Activated CD4-positive, alpha-beta T cell treated with anti-CD3 and anti-CD28 coated beads, Interleukin-2, amount 10 ng/mL, durations not matched to agents 7 days and 5 days (primary cell): Measurements from ENCODE around the gene ZXDC. TPM values are rescaled to one million over a fixed set of nuclear protein-coding genes. Genes with fewer than 3 reads are reported as not detected.
A peak's percentile ranks its signal among the peaks of the same experiment; 100 is the strongest.

Source experiments
- CTCF ChIA-PET: fragments of 350-600 bp; sonication (Branson Sonifier 250); formaldehyde crosslinking; loops from one replicate; lab custom pipeline; 2021; ENCODE audit warnings: antibody characterized with exemption; lab: Charles Lee
- POLR2A ChIA-PET: fragments of 350-600 bp; sonication (Branson Sonifier 250); formaldehyde crosslinking; loops from one replicate; lab custom pipeline; 2021; ENCODE audit warnings: antibody characterized with exemption; lab: Charles Lee
- DNase-seq: peaks from one replicate; pipeline ENCODE4 v3.0.0-alpha.2; 2020
- H3K27ac Mint-ChIP-seq: one replicate; pipeline ENCODE4 v1.8.0; 2021; ENCODE audit warnings: mild to moderate bottlenecking, moderate library complexity, mixed read lengths
- H3K27me3 Mint-ChIP-seq: one replicate; pipeline ENCODE4 v1.8.0; 2021; ENCODE audit warnings: mixed read lengths
- H3K36me3 Mint-ChIP-seq: one replicate; pipeline ENCODE4 v1.8.0; 2021; ENCODE audit warnings: low read depth, mixed read lengths
- H3K4me1 Mint-ChIP-seq: one replicate; pipeline ENCODE4 v1.8.0; 2021; ENCODE audit warnings: mixed read lengths
- H3K4me3 Mint-ChIP-seq: one replicate; pipeline ENCODE4 v1.8.0; 2021; ENCODE audit warnings: mild to moderate bottlenecking, moderate library complexity, mixed read lengths
- H3K9me3 Mint-ChIP-seq: one replicate; pipeline ENCODE4 v1.8.0; 2021; ENCODE audit warnings: mixed read lengths
- total RNA-seq, 2 experiments: library from RNA; stranded (reverse); gene quantifications; one replicate each; pipeline ENCODE4 v1.2.3, GENCODE V29; 2021

The ZXDC gene
- total RNA-seq, 2 experiments from 2014 or later = 27.8 to 28.2 TPM

- no peak overlapping the region for H3K27ac Mint-ChIP-seq
Measured at GRCh38 chr3:126482503-126483255, 7.0 kb upstream of the ZXDC start.

GRCh38 chr3:126481808-126482502, 6.3 kb upstream of the ZXDC start:
- DNase-seq = no peak
- H3K27me3 Mint-ChIP-seq = no peaks in the 10 kb centered on the region
- ChIA-PET POLR2A (no interaction called here), CTCF (no interaction called here)
- no peak overlapping the region for H3K4me3 Mint-ChIP-seq
- no peaks in the 10 kb centered on the region for H3K9me3 Mint-ChIP-seq
- H3K36me3 Mint-ChIP-seq = no peaks in the 10 kb centered on the region
- no peak overlapping the region for H3K27ac Mint-ChIP-seq
- H3K4me1 Mint-ChIP-seq = peaks cover 12% of the 10 kb centered on the region

More at GRCh38 chr3:126482503-126483255, 7.0 kb upstream of the ZXDC start:
- Mint-ChIP-seq H3K4me3 (no peak overlapping the region), H3K27me3 (no peaks in the 10 kb centered on the region), H3K36me3 (no peaks in the 10 kb centered on the region), H3K4me1 (peaks cover 17% of the 10 kb centered on the region), H3K9me3 (no peaks in the 10 kb centered on the region)
- POLR2A ChIA-PET = no interaction called here
- CTCF ChIA-PET = interaction anchor here (0.6 kb wide), 1 partner anchor 841 kb away, joined by 3 read pairs; no protein-coding TSS in a partner anchor
- DNase-seq = no peak

- POLR2A ChIA-PET = no interaction called here
- H3K27ac Mint-ChIP-seq = no peak overlapping the region
- CTCF ChIA-PET = no interaction called here
- H3K27me3 Mint-ChIP-seq = no peaks in the 10 kb centered on the region
- no peak overlapping the region for H3K4me3 Mint-ChIP-seq
- no peak for DNase-seq
- no peaks in the 10 kb centered on the region for H3K36me3 Mint-ChIP-seq
- H3K9me3 Mint-ChIP-seq = no peaks in the 10 kb centered on the region
- H3K4me1 Mint-ChIP-seq = peaks cover 9% of the 10 kb centered on the region
Measured at GRCh38 chr3:126480861-126481260, 5.2 kb upstream of the ZXDC start.

DNA sequence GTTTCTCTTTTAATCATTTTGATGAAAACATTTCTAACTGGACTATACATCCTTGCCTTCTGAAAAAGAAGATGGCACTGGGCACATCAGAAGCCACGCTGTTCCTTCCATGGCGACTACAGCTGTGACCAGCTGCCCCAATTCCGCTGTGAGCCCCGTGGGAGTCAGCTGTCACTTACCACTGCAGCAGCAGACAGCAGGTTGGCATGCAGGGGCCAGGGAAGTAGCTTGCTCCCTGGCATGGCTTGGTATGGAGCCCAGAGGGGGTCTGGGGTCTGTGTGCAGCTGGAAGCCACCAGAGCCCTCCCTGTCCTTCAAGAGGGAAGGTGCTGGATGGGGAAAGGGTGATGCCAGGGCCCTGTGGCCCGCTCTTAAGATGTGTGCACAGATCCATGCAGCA, 4.5 kb upstream of the ZXDC start:
- no peaks in the 10 kb centered on the region for H3K27me3 Mint-ChIP-seq
- H3K4me3 Mint-ChIP-seq = no peak overlapping the region
- ChIA-PET POLR2A (no interaction called here), CTCF (no interaction called here)
- no peak for DNase-seq
- H3K36me3 Mint-ChIP-seq = no peaks in the 10 kb centered on the region
- no peak overlapping the region for H3K27ac Mint-ChIP-seq
- peaks cover 6% of the 10 kb centered on the region for H3K4me1 Mint-ChIP-seq
- H3K9me3 Mint-ChIP-seq = no peaks in the 10 kb centered on the region

DNA sequence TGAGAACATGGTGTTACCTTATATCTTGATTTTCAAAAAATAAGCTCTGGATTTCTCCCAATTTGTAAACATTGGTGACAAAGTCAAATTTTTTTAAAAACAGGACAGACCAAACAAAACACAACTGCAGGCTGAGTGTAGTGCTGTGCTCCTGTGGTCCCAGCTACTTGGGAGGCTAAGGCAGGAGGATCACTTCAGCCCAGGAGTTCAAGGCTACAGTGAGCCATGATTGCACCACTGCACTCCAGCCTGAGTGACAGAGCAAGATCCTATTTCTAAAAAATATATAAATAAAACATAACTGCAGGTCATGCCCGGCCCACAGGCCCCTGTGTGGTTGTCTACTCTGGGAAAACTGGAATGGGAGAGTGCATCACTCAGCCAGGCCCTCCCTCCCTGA, 4.0 kb upstream of the ZXDC start:
- CTCF ChIA-PET = interaction anchor here (0.7 kb wide), 1 partner anchor 33 kb away, joined by 3 read pairs; no protein-coding TSS in a partner anchor

GRCh38 chr3:126478581-126479310, 3.1 kb upstream of the ZXDC start:
- CTCF ChIA-PET = no interaction called here
- H3K9me3 Mint-ChIP-seq = no peaks in the 10 kb centered on the region
- peak overlapping the region; percentile 19 for H3K27ac Mint-ChIP-seq
- no peak overlapping the region for H3K4me3 Mint-ChIP-seq
- POLR2A ChIA-PET = no interaction called here
- H3K27me3 Mint-ChIP-seq = no peaks in the 10 kb centered on the region
- peaks cover 16% of the 10 kb centered on the region for H3K4me1 Mint-ChIP-seq
- H3K36me3 Mint-ChIP-seq = peaks cover 4% of the 10 kb centered on the region
- no peak for DNase-seq

More for the DNA sequence above, 4.0 kb upstream of the ZXDC start:
- H3K9me3 Mint-ChIP-seq = no peaks in the 10 kb centered on the region
- no peak overlapping the region for H3K27ac Mint-ChIP-seq
- peaks cover 8% of the 10 kb centered on the region for H3K4me1 Mint-ChIP-seq
- no peaks in the 10 kb centered on the region for H3K36me3 Mint-ChIP-seq
- POLR2A ChIA-PET = no interaction called here
- no peak for DNase-seq
- no peak overlapping the region for H3K4me3 Mint-ChIP-seq
- H3K27me3 Mint-ChIP-seq = no peaks in the 10 kb centered on the region

- Mint-ChIP-seq H3K4me1 (peaks cover 34% of the 10 kb centered on the region), H3K9me3 (no peaks in the 10 kb centered on the region), H3K4me3 (peak overlapping the region; percentile 58), H3K36me3 (peaks cover 20% of the 10 kb centered on the region), H3K27me3 (no peaks in the 10 kb centered on the region), H3K27ac (no peak overlapping the region)
- POLR2A ChIA-PET = no interaction called here
- CTCF ChIA-PET = interaction anchor here (1.1 kb wide), 1 partner anchor 16 kb away, joined by 3 read pairs; no protein-coding TSS in a partner anchor
- DNase-seq = no peak
Measured at GRCh38 chr3:126477061-126477380, 1.3 kb upstream of the ZXDC start.

DNA sequence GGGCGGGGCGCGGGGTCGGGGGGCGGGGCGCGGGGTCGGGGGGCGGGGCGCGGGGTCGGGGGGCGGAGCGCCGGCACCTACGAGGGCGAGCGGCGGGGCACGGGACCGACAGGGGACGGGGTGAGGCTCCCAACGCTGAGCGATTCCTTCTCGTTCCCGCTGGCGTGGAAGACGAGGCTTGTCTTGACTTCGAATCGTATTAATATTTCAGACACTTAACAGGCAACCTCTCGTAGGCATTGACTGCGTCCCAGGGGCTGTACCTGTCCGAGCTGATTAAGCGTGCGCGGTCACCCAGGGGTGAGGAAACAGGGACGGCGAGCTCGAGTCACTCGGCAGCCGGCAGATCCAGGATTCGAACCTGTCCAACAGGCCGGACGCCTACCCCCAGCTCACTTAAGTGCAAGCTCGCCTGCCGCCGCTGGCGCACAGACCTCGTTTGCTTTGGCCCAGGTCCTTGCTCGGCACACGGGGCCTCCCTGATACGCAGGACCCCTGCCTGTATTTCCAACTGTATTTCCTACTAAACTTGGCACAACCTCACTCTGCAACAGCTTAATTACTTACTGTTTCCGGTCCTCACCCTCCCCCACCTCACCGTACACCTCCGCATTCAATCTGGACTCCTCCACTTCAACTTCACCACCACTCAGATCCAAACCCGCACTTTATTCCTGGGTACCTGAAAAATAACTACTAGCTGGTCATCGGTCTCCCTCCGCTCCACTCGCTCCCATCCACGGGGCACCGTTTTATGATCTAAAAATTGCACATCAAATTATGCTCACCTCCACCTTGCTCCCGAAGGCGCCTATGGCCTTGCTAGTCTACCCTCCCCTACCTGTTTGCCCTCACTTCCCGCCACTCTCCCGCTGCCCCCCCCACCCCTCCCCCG, 722 bp upstream of the ZXDC start:
- Mint-ChIP-seq H3K4me3 (peak overlapping the region; percentile 68), H3K27me3 (no peaks in the 10 kb centered on the region), H3K27ac (peak overlapping the region; percentile 86), H3K36me3 (peaks cover 22% of the 10 kb centered on the region), H3K9me3 (no peaks in the 10 kb centered on the region), H3K4me1 (peaks cover 36% of the 10 kb centered on the region)
- POLR2A ChIA-PET = interaction anchor here (0.7 kb wide), 1 partner anchor 343 kb away, joined by 5 read pairs; no protein-coding TSS in a partner anchor
- DNase-seq = no peak
- CTCF ChIA-PET = interaction anchor here (1.1 to 2.4 kb wide), 3 partner anchors 11 to 17 kb away, joined by 3 to 14 read pairs (median 3); no protein-coding TSS in a partner anchor

DNA sequence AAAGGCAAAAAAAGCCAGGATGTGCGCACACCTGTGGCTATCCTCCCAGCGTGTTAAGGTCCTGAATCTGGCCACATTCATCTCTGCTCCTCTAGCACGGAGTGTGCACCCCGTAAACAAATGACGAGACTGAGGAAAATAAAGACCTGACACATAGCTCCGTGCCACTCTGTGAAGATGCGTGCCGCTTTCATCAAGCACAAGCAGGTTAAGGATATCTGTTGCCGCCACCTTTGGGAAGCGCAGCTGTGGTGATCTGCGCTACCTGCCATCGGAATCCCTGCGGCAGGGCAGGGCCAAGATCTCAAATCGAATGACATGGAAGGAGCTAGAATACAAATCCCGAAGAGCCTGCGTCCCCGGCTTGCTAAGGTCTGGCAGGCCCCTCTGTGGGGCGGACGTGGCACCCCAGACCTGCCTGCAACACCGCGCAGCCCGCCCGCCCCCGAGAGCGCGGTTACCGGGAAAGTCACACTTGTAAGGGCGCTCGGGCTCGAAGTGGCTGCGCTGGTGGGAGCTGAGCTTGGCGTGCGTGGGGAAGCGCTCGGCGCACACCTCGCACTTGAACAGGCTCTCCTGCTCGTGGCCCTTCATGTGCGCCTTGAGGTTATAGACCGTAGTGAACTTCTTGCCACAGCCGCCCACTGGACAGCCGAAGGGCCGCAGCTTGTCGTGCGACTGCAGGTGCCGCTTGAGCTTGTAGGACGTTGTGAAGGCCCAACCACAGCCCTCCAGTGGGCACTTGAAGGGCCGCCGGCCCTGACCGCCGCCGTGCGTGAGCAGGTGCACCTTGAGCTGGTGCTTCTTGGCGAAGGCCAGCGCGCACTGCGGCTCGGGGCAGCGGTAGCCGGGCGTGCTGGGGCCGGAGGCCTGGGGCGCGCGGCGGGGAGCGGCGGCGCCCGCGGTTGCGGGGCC, 936 bp downstream of the ZXDC start:
- Mint-ChIP-seq H3K27ac (peak overlapping the region; percentile 90), H3K4me1 (peaks cover 44% of the 10 kb centered on the region), H3K36me3 (peaks cover 37% of the 10 kb centered on the region), H3K4me3 (peak overlapping the region; percentile 90), H3K27me3 (no peaks in the 10 kb centered on the region), H3K9me3 (no peaks in the 10 kb centered on the region)
- ChIA-PET POLR2A (no interaction called here), CTCF (interaction anchor here (1.2 to 2.4 kb wide), 3 partner anchors 9 to 13 kb away, joined by 3 to 14 read pairs (median 7); no protein-coding TSS in a partner anchor)
- DNase-seq = peak; percentile 43

DNA sequence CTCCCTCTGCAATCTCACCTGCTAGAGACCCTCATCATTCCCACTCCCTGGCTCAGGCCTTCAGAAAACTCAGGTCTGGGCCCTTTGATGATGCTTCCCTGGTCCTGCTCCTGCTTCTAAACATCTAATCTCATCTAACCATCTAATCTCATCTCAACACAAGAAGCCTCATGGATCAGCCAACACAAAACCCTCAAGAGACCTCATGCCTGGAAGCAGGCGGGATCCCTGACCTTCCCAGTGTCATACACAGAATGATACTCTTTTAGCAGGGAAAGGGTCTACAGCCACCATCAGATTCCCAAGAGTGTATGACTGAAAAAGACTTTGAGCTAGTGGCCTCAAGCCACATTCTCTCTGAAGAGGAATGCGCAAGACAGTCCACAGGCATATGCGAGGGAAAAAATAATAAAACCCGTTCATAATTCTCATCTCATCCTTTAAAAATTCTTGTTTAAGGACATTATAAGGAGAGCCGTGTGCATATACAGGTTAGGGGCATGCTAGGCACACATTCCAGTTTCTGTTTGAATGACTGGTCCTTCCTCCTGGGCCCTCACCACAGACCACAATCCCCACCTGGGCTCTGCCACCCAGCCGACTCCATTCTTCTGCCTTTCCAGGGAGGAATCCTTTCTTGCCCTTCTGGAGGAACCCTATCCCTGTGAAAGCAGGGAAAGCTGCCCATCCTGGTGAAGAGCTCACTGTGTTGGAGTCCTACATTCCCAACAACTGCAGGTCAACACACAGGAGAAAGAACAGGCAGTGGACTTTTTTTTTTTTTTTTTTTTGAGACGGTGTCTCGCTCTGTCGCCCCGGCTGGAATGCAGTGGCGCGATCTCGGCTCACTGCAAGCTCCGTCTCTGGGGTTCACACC, 2.2 kb downstream of the ZXDC start:
- no peaks in the 10 kb centered on the region for H3K9me3 Mint-ChIP-seq
- H3K27ac Mint-ChIP-seq = peak overlapping the region; percentile 90
- H3K4me1 Mint-ChIP-seq = peaks cover 49% of the 10 kb centered on the region
- DNase-seq = no peak
- POLR2A ChIA-PET = no interaction called here
- H3K27me3 Mint-ChIP-seq = no peaks in the 10 kb centered on the region
- H3K4me3 Mint-ChIP-seq = peak overlapping the region; percentile 90
- CTCF ChIA-PET = interaction anchor here (1.8 kb wide), 1 partner anchor 11 kb away, joined by 7 read pairs; no protein-coding TSS in a partner anchor
- peaks cover 50% of the 10 kb centered on the region for H3K36me3 Mint-ChIP-seq
